KOPT-K1 (cell line): Measurements from ENCODE around the gene FBL.

Experiments used
- H3K27ac ChIP-seq: fragments of 200-600 bp; sonication (generic); 2 replicates; pipeline ENCODE4 v1.5.1; 2016; ENCODE audit warnings: antibody characterized with exemption, mild to moderate bottlenecking, low read depth, low read length; ENCODE audit not compliant: poor library complexity, severe bottlenecking
- H3K36me3 ChIP-seq: fragments of 200-600 bp; sonication (generic); 2 replicates; pipeline ENCODE4 v1.5.1; 2017; ENCODE audit warnings: antibody characterized with exemption, mild to moderate bottlenecking, low read length, moderate library complexity; ENCODE audit not compliant: insufficient read depth
- H3K9me3 ChIP-seq: fragments of 200-600 bp; sonication (generic); 2 replicates; pipeline ENCODE4 v1.5.1; 2017; ENCODE audit warnings: antibody characterized with exemption, low read length, mild to moderate bottlenecking; ENCODE audit not compliant: insufficient read depth, poor library complexity, severe bottlenecking

Gene FBL

DNA sequence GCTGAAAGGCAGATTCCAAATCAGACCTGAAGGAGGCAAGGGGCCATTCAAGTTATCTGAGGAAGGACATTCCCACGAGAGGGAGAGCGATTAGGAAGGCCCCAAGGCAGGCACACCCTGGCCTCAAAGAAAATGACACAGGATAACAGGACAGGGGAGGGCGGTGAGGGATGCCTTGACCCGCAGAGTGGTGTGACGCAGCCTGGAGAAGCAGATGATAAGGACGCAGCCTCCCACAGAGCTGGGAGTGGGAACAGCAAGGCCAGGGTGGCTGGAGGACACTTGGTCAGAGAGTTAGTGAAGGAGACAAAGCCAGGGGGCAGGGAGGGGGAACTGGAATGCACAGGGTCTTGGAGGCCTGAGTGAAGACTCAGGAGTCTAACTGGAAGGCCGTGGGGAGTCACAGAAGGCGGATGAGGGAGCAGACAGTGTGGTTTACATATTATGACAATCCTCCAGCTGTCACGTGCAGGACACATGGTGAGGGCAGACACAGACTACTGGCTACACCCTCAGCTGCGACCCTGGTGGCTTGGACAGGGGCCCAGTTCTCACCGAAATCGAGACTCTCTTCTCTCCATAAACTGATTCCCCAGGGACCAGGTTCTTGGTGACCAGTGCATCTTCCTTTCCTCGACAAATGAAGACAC, 6.4 kb downstream of the FBL start:
- Histone ChIP-seq H3K9me3 (no peaks in the 10 kb centered on the region), H3K36me3 (peaks cover 67% of the 10 kb centered on the region), H3K27ac (no peak overlapping the region)

- Histone ChIP-seq H3K9me3 (no peaks in the 10 kb centered on the region), H3K36me3 (peaks cover 74% of the 10 kb centered on the region), H3K27ac (no peak overlapping the region)
Measured at GRCh38 chr19:39838569-39838968, 7.6 kb downstream of the FBL start.

- Histone ChIP-seq H3K9me3 (no peaks in the 10 kb centered on the region), H3K36me3 (peaks cover 74% of the 10 kb centered on the region)
Measured at GRCh38 chr19:39837978-39838377, 8.2 kb downstream of the FBL start.

GRCh38 chr19:39834287-39834841, 11.8 kb downstream of the FBL start:
- peak overlapping the region; percentile 52 for H3K27ac ChIP-seq
- peaks cover 77% of the 10 kb centered on the region for H3K36me3 ChIP-seq
- no peaks in the 10 kb centered on the region for H3K9me3 ChIP-seq

More at GRCh38 chr19:39837978-39838377, 8.2 kb downstream of the FBL start:
- H3K27ac ChIP-seq, result no peak overlapping the region

GRCh38 chr19:39833464-39834286, 12.5 kb downstream of the FBL start, which contains the start of gene DYRK1B:
Gene DYRK1B (minus strand): TSS chr19:39834162. CDS start chr19:39831867, 2,295 bp downstream.
- Histone ChIP-seq H3K9me3 (no peaks in the 10 kb centered on the region), H3K27ac (peak within 1 kb of the TSS; percentile 52), H3K36me3 (peaks cover 77% of the 10 kb centered on the region)

DNA sequence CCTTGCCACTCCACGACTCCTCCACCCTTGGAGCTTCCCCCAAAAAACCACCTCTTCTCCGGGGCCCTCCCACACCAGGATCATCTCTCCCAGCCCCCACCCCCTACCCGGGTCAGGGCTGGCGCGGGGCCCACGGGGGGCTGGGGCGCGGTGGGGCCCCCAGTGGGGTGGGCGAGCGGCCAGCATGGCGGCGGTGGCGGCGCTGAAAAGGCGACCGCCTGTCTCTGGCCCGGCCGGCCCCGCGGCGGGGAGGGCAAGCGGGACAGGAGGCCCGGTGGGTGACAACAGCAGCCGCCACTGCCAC, 13.1 kb downstream of the FBL start:
- peaks cover 77% of the 10 kb centered on the region for H3K36me3 ChIP-seq
- peak overlapping the region; percentile 52 for H3K27ac ChIP-seq
- H3K9me3 ChIP-seq, result no peaks in the 10 kb centered on the region

DNA sequence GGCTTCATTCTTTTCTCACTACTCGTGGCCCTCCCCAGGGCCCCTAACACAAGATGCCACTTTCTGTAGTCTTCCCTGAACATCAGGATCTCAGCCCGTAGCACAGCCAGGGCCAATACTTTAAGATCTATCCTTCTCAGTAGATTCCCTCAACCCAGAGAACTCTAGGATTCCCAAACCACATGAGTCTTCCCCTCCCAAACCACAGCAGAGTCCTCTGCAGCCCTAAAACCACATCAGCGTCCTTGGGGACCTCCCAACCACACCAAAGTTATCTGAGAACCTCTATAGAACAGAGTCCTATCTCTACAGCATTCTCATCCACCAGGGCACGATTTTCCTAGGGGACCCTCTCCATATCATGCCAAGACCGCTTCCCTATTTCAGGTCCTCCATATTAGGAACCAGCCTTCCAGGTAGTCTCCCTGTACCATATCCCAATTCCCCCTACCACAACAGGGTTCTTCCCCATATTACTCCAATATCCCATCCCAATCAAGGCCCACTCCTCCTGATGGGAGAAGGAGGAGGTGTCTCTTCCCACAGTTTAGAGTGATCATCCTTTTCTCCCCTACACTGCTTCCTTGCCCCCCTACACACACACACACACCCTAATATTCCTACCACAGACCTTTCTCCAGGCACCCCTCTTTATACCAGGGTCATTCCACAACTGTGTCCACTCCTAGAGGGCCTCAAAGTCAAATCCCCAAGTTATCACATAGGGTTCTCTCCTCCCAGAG, 13.7 kb downstream of the FBL start:
- Histone ChIP-seq H3K36me3 (peaks cover 75% of the 10 kb centered on the region), H3K27ac (peak overlapping the region; percentile 52), H3K9me3 (no peaks in the 10 kb centered on the region)

DNA sequence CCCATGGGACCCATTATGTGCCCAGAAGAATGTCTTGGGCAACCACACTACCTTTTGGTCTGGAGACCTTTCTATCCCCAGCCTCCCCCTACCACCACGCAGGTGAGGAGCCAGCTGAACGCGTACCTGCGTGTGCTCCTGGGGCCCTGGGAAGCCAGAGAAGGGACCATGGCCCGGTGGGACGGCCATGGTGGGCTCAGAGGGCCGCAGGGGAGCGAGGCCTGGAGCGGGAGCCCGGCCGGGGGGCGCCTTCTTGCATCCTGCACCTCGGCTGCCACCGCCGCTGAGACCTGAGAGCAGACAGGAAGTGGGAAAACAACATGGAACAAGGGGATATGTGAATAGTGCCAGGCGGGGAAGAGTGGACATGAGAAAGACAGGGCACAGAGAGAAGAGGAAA, 14.5 kb downstream of the FBL start:
- Histone ChIP-seq H3K9me3 (no peaks in the 10 kb centered on the region), H3K36me3 (peaks cover 72% of the 10 kb centered on the region), H3K27ac (no peak overlapping the region)

- Histone ChIP-seq H3K36me3 (peaks cover 72% of the 10 kb centered on the region), H3K27ac (no peak overlapping the region), H3K9me3 (no peaks in the 10 kb centered on the region)
Measured at GRCh38 chr19:39830847-39831246, 15.3 kb downstream of the FBL start.

DNA sequence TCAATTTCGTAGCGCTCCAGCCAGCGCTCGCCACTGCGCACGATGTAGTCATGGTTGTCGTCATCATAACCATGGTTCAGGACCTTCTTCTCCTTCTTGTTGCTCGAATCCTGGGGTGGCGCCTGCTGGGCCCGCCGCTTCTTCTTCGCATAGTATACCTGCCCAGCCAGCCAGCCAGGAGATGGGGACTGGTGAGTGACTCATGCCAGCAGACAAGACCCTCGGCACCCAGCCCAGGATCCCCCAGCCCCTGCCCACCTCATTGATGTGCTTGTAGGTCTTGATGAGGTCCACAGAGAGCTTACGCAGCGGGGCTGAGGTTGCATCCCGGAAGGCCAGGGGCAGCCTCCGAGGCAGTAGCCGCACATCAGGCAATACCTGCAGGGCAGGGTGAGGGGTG, 15.8 kb downstream of the FBL start:
- no peak overlapping the region for H3K27ac ChIP-seq
- H3K36me3 ChIP-seq, result peaks cover 68% of the 10 kb centered on the region
- no peaks in the 10 kb centered on the region for H3K9me3 ChIP-seq

DNA sequence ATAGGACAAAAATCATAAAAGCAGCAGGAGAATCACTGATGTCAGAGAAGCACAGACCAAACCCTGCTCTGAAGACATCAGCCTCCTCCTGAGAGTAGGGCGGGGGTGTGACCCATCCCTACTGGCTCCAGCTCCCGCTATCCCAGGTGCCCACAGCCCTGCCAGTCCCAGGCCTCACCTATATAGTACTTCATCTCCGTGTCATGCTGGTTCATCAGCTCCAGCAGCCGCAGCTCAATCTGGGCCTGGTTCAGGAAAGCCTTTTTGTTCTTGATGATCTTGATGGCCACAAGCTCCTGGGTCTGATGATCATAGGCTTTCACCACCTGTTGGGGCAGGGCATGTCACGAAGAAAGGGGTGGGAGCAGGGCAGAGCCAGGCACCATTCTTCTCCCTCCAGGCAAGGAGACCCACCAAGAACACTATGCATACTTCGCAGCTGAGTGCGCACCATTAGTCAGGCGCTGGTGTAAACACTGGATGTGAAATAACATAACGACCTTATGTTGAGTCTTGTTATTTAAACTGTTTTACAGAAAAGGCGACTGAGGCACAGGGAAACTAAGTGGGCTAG, 16.4 kb downstream of the FBL start:
- no peak overlapping the region for H3K27ac ChIP-seq
- H3K36me3 ChIP-seq, result peaks cover 63% of the 10 kb centered on the region
- H3K9me3 ChIP-seq, result no peaks in the 10 kb centered on the region

GRCh38 chr19:39828654-39829032, 17.5 kb downstream of the FBL start:
- no peaks in the 10 kb centered on the region for H3K9me3 ChIP-seq
- peaks cover 56% of the 10 kb centered on the region for H3K36me3 ChIP-seq
- H3K27ac ChIP-seq, result no peak overlapping the region

DNA sequence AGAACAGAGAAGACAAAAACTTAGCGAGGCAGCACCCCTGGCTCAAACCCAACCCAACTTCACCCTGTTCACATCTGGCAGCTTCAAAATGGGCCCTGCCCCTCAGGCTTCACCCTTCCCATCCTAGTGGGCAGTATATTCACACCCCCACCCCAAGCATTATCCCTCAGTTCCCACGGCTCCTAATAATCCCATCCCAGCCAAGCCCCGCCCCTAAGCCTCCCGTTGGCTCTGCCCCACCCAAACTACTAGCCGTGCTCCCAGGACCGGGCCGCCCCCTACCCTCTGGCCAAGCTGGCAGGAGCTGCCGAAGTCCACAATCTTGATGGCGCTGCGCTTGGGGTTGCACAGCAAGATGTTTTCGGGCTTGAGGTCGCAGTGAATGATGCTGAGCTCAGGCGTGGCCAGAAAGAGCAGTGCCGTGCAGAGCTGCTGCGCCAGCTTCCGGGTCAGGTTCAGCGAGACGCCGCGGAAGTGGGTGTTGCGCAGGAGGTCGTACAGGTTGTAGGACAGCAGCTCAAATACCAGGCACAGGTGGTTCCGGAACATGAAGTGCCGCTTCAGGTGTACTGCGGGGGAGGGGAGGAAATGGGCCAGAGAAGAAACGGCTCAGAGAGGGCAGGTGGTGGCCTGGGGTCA, 18.0 kb downstream of the FBL start:
- H3K36me3 ChIP-seq, result peaks cover 56% of the 10 kb centered on the region
- H3K27ac ChIP-seq, result no peak overlapping the region
- no peaks in the 10 kb centered on the region for H3K9me3 ChIP-seq

DNA sequence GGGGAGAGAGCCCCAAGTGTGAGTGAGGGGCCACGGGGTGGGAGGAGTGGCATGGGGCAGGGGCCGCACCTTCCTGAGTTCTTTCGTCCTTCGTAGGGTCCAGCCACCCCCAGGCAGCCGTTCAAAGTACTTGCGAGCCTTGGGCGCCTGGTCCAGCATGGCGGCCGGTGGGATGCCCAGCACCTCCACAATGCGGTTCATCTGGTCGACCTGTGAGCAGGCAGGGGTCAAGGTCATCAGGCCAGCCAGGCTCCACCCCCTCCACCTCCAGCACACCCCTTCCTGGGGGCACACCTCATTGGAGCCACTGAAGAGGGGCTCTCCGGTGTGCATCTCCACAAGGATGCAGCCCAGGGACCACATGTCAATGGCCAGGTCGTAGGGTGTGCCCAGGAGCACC, 19.0 kb downstream of the FBL start:
- Histone ChIP-seq H3K36me3 (peaks cover 56% of the 10 kb centered on the region), H3K9me3 (no peaks in the 10 kb centered on the region), H3K27ac (no peak overlapping the region)
